Measurements from ENCODE around the gene BAIAP2L1. TPM values are rescaled to one million over a fixed set of nuclear protein-coding genes. Genes with fewer than 3 reads are reported as not detected.

The BAIAP2L1 gene
- total RNA-seq, 3 donors from 2014 or later: 1.3 to 11.0 (median 8.5) TPM

DNA sequence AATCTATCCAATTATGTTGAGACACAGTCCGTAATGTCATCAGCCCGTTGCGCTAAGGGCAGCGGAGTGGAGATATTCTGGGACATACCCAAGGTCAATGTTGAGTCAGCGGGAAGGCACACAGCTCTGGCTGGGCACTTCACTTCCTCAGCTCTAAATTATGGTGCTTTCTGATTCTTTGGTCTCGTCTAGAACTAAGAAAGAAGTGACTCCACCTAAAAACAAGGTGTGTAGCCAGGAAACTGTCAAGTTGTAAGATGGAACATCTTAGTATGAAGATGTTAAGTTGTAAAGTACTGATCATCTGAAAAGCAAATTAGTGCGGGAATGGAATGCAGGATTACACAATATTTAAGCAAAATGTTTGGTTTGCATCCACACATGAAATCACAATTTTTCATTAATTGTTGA is 43.1 kb downstream of the BAIAP2L1 start:
- H3K36me3 ChIP-seq: no peaks in the 10 kb centered on the region
- intact Hi-C loops (cut with DNase I; ENCODE audit: low total_unique reads): no loop called here
- no peaks in the 10 kb centered on the region for H3K4me1 ChIP-seq
- no peaks in the 10 kb centered on the region for H3K9me3 ChIP-seq
- no peak for TF ChIP-seq CTCF (IDR thresholded peaks at IDR 0.05)
- TF ChIP-seq POLR2A (IDR thresholded peaks at IDR 0.05): no peak
- no peak for TF ChIP-seq POLR2AphosphoS5 (IDR thresholded peaks at IDR 0.05)
- H3K27ac ChIP-seq: no peak overlapping the region
- H3K27me3 ChIP-seq: no peaks in the 10 kb centered on the region
- no peak for DNase-seq (ENCODE audit: low spot score in 2 of 2)
- no peak overlapping the region for H3K4me3 ChIP-seq

GRCh38 chr7:98355250-98355538 is 45.7 kb downstream of the BAIAP2L1 start:
- TF ChIP-seq POLR2AphosphoS5 (IDR thresholded peaks at IDR 0.05): no peak
- no peak for TF ChIP-seq CTCF (IDR thresholded peaks at IDR 0.05)
- no peak for TF ChIP-seq POLR2A (IDR thresholded peaks at IDR 0.05)
- DNase-seq (ENCODE audit: low spot score in 2 of 2): no peak
- no peaks in the 10 kb centered on the region for H3K27me3 ChIP-seq
- no peaks in the 10 kb centered on the region for H3K9me3 ChIP-seq
- intact Hi-C loops (cut with DNase I; ENCODE audit: low total_unique reads): no loop called here
- H3K4me1 ChIP-seq: no peaks in the 10 kb centered on the region
- no peak overlapping the region for H3K4me3 ChIP-seq
- H3K36me3 ChIP-seq: no peaks in the 10 kb centered on the region
- peak overlapping the region; percentile 77 to 84 for H3K27ac ChIP-seq

DNA sequence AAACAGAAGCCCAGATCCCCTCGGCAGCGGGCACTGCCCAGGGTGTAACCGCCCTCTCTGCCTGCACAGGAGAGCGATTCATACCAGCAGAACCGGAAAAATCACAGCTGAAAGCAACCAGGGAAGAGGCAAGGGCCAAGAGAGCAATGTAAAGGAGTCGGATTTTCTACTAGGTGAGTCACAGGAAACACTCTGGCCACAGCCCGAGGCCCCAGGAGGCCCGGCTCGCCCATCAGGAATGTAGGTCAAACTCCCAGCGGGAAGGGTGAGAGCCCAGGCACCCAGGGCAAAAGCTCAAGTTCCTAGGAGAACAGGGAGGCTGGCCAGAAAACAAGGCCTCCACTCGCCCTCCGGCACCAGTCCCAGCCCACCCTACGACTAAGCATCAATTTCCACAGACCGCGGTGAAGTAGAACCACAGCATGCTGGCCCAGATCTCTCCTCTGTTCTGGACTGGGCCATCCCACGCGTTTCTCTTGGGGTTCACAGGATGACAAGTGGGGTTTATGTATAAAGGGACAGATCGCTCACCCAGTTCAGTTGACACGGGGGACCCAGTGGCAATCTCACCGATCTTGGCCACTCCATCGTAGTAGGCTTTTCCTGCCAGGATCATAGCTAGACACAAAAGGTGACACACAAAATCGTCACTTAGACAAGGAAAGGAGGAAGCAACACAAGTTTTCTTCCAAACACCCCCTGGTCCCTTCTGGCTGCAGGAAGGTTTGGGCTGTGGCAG is 46.2 kb downstream of the BAIAP2L1 start:
- H3K27me3 ChIP-seq: no peaks in the 10 kb centered on the region
- no peaks in the 10 kb centered on the region for H3K4me1 ChIP-seq
- TF ChIP-seq POLR2AphosphoS5 (IDR thresholded peaks at IDR 0.05) (no peak), POLR2A (IDR thresholded peaks at IDR 0.05) (no peak), CTCF (IDR thresholded peaks at IDR 0.05) (no peak)
- intact Hi-C loops (cut with DNase I; ENCODE audit: low total_unique reads): no loop called here
- H3K27ac ChIP-seq: peak overlapping the region; percentile 77 to 84
- DNase-seq (ENCODE audit: low spot score in 2 of 2): peak; percentile 46 to 63
- H3K4me3 ChIP-seq: peak overlapping the region in 1 of 3 donors; percentile 5
- H3K36me3 ChIP-seq: no peaks in the 10 kb centered on the region
- no peaks in the 10 kb centered on the region for H3K9me3 ChIP-seq

GRCh38 chr7:98354052-98354451 is 46.8 kb downstream of the BAIAP2L1 start:
- Histone ChIP-seq H3K4me1 (no peaks in the 10 kb centered on the region), H3K27me3 (no peaks in the 10 kb centered on the region), H3K36me3 (no peaks in the 10 kb centered on the region), H3K9me3 (no peaks in the 10 kb centered on the region), H3K27ac (peak overlapping the region; percentile 77 to 84), H3K4me3 (peak overlapping the region in 1 of 3 donors; percentile 5)
- intact Hi-C loops (cut with DNase I; ENCODE audit: low total_unique reads): no loop called here
- no peak for DNase-seq (ENCODE audit: low spot score in 2 of 2)
- no peak for TF ChIP-seq CTCF (IDR thresholded peaks at IDR 0.05)
- TF ChIP-seq POLR2AphosphoS5 (IDR thresholded peaks at IDR 0.05): no peak
- no peak for TF ChIP-seq POLR2A (IDR thresholded peaks at IDR 0.05)

- TF ChIP-seq CTCF (IDR thresholded peaks at IDR 0.05) (no peak), POLR2AphosphoS5 (IDR thresholded peaks at IDR 0.05) (no peak), POLR2A (IDR thresholded peaks at IDR 0.05) (no peak)
- no peaks in the 10 kb centered on the region for H3K9me3 ChIP-seq
- H3K4me3 ChIP-seq: no peak overlapping the region
- H3K27me3 ChIP-seq: no peaks in the 10 kb centered on the region
- intact Hi-C loops (cut with DNase I; ENCODE audit: low total_unique reads): no loop called here
- no peaks in the 10 kb centered on the region for H3K36me3 ChIP-seq
- DNase-seq (ENCODE audit: low spot score in 2 of 2): no peak
- no peak overlapping the region for H3K27ac ChIP-seq
- H3K4me1 ChIP-seq: no peaks in the 10 kb centered on the region
These were observed 48.3 kb downstream of the BAIAP2L1 start for GRCh38 chr7:98352621-98353020.
